HepG2 (cell line): Measurements from ENCODE around the gene MMP8. TPM values are rescaled to one million over a fixed set of nuclear protein-coding genes. Genes with fewer than 3 reads are reported as not detected.
"Not testable (repeated sequence)": the region's sequence is repeated elsewhere in the genome, so short reads cannot be mapped to it uniquely, and the experiment has no call there.

ENCODE experiments used
- ATAC-seq: fragments of 200-7000 bp; cut with Tn5 transposase; 3 replicates; pipeline ENCODE4 v1.9.1; 2020; ENCODE audit warnings: mild to moderate bottlenecking, moderate library complexity
- BruUV-seq: library from RNA; stranded (reverse); fragments of 400-500 nt; replicated peaks from 2 replicates; lab custom pipeline; 2021; lab: Mats Ljungman, UMichigan
- CTCF ChIA-PET: fragments of 300-600 bp; formaldehyde crosslinking; extraction: SDS; loops from one replicate; lab custom pipeline; 2021; ENCODE audit warnings: low total read pairs, inconsistent platforms, low intra/inter-chr PET ratio; lab: Yijun Ruan, JAX
- POLR2A ChIA-PET: fragments of 350-600 bp; sonication (Branson Sonifier 250); formaldehyde crosslinking; loops from one replicate; lab custom pipeline; 2020; ENCODE audit warnings: antibody characterized with exemption, inconsistent platforms; lab: Yijun Ruan, JAX
- DNase-seq: peaks from one replicate; pipeline ENCODE4 v3.0.0-alpha.2; 2015; ENCODE audit warnings: low spot score
- FAIRE-seq: peaks from 3 replicates; lab custom pipeline; 2011; peaks lifted over from hg19 to GRCh38; lab: Jason Lieb, UNC
- H2AFZ ChIP-seq: one replicate; pipeline ENCODE4 v1.6.1; 2011; ENCODE audit warnings: low read length, inconsistent platforms
- H3K27ac ChIP-seq: fragments of 300-600 bp; 3 replicates; pipeline ENCODE4 v1.8.0; 2011; ENCODE audit warnings: mixed run types, mild to moderate bottlenecking, mixed read lengths, low read length, inconsistent platforms; ENCODE audit not compliant: insufficient read depth; ENCODE audit errors: extremely low read length
- H3K27me3 ChIP-seq, 2 experiments: fragments of 200-600 bp in 1 of 2; 2 replicates in 1 of 2; 3 replicates in 1 of 2; pipeline versions ENCODE4 v1.6.0 to v1.8.0; 2011; ENCODE audit warnings: low read length in 2 of 2, mild to moderate bottlenecking in 2 of 2, moderate library complexity in 2 of 2, inconsistent platforms in 1 of 2; ENCODE audit not compliant: insufficient read depth in 2 of 2, control insufficient read depth in 1 of 2
- H3K36me3 ChIP-seq, 2 experiments: fragments of 200-600 bp in 1 of 2; replicated peaks in 1 of 2; 2 replicates in 1 of 2; 3 replicates in 1 of 2; pipeline versions ENCODE4 v1.5.1 to v1.8.0; 2011; ENCODE audit warnings: low read length in 2 of 2, inconsistent platforms in 1 of 2; ENCODE audit not compliant: insufficient read depth in 2 of 2, control insufficient read depth in 1 of 2
- H3K4me1 ChIP-seq: 2 replicates; pipeline ENCODE4 v1.5.1; 2012; ENCODE audit warnings: low read length, inconsistent platforms; ENCODE audit not compliant: insufficient read depth
- H3K4me2 ChIP-seq: 2 replicates; pipeline ENCODE4 v1.6.0; 2011; ENCODE audit warnings: low read depth, low read length, inconsistent platforms
- H3K4me3 ChIP-seq, 3 experiments: fragments of 200-600 bp in 1 of 3; sonication (generic), shearing (Covaris generic) in 1 of 3; replicated peaks in 1 of 3; 2 replicates each; pipeline ENCODE4 v1.5.1; 2011 to 2016; ENCODE audit warnings: low read length in 3 of 3, inconsistent platforms in 2 of 3, low read depth in 2 of 3, mild to moderate bottlenecking in 2 of 3, control low read depth in 1 of 3, mixed read lengths in 1 of 3; ENCODE audit not compliant: insufficient read depth in 1 of 3
- H3K79me2 ChIP-seq: one replicate; pipeline ENCODE4 v1.6.1; 2011; ENCODE audit warnings: low read length, inconsistent platforms; ENCODE audit not compliant: insufficient read depth
- H3K9ac ChIP-seq: 2 replicates; pipeline ENCODE4 v1.6.0; 2011; ENCODE audit warnings: mild to moderate bottlenecking, low read depth, low read length, inconsistent platforms; ENCODE audit not compliant: insufficient read depth
- H3K9me3 ChIP-seq: 2 replicates; pipeline ENCODE4 v1.5.1; 2012; ENCODE audit warnings: mild to moderate bottlenecking, low read length
- H4K20me1 ChIP-seq: 2 replicates; pipeline ENCODE4 v1.6.0; 2011; ENCODE audit warnings: inconsistent platforms, mild to moderate bottlenecking, low read length, moderate library complexity; ENCODE audit not compliant: insufficient read depth
- CREB3 ChIP-seq: sonication (generic); formaldehyde crosslinking; IDR thresholded peaks from 2 replicates; pipeline ENCODE4 v1.5.0; 2020; ENCODE audit warnings: missing genetic modification reagents
- JDP2 ChIP-seq: sonication (generic); formaldehyde crosslinking; IDR thresholded peaks from 2 replicates; pipeline ENCODE4 v1.8.1; 2022; ENCODE audit warnings: missing genetic modification reagents, borderline replicate concordance
- MED13 ChIP-seq: sonication (generic); formaldehyde crosslinking; IDR thresholded peaks from 2 replicates; pipeline ENCODE4 v1.5.0; 2020; ENCODE audit warnings: missing genetic modification reagents
- MIER3 ChIP-seq: IDR thresholded peaks from 2 replicates; pipeline ENCODE4 v1.6.1; 2016; ENCODE audit warnings: missing compliant biosample characterization, borderline replicate concordance
- NFATC3 ChIP-seq: sonication (generic); formaldehyde crosslinking; IDR thresholded peaks from 2 replicates; pipeline ENCODE4 v1.5.1; 2020; ENCODE audit warnings: mild to moderate bottlenecking, missing genetic modification reagents
- NFRKB ChIP-seq: fragments of 450-650 bp; IDR thresholded peaks from 2 replicates; pipeline ENCODE4 v1.6.1; 2017
- SALL2 ChIP-seq: sonication (generic); formaldehyde crosslinking; IDR thresholded peaks from 2 replicates; pipeline ENCODE4 v1.8.1; 2023; ENCODE audit warnings: mild to moderate bottlenecking, missing genetic modification reagents, inconsistent platforms
- ZMYM2 ChIP-seq: sonication (generic); formaldehyde crosslinking; IDR thresholded peaks from 2 replicates; pipeline ENCODE4 v1.8.0; 2022; ENCODE audit warnings: mild to moderate bottlenecking, missing genetic modification reagents
- ZNF317 ChIP-seq: sonication (generic); formaldehyde crosslinking; IDR thresholded peaks from 2 replicates; pipeline ENCODE4 v1.5.0; 2020; ENCODE audit warnings: mild to moderate bottlenecking, missing genetic modification reagents
- ZNF607 ChIP-seq: sonication (generic); formaldehyde crosslinking; IDR thresholded peaks from 2 replicates; pipeline ENCODE4 v1.5.1; 2020; ENCODE audit warnings: missing genetic modification reagents, mild to moderate bottlenecking, borderline replicate concordance
- WGBS: methylation state at CpG from one replicate; pipeline ENCODE4 v1.1.6; 2017; ENCODE audit warnings: low lambda C conversion rate; 5-methylcytosine and 5-hydroxymethylcytosine counted together
- in situ Hi-C: cut with HindIII; loops from 2 replicates; pipeline ENCODE4 v1.10.0; 2017; ENCODE audit warnings: low pct_unique_long_range_greater_than_20kb; ENCODE audit not compliant: extremely low pct_ligation_motif_present
- intact Hi-C: fragments of 100-400 bp; cut with micrococcal nuclease; formaldehyde crosslinking; loops from one replicate; pipeline ENCODE4 v1.10.0; 2022; ENCODE audit not compliant: unreplicated experiment
- polyA plus RNA-seq, 8 experiments: library from polyadenylated mRNA; depleted of rRNA in 3 of 8; stranded (reverse) in 7 of 8; unstranded in 1 of 8; fragments of >200 nt; fragmentation: Illumina TruSeq in 4 of 8; extraction: Trizol in 4 of 8; gene quantifications; 2 replicates each; pipeline versions ENCODE4 v1.2.1 to v1.2.3, GENCODE V29; 2011 to 2016; ENCODE audit warnings: low read depth in 4 of 8, missing spikeins in 1 of 8, mixed read lengths in 1 of 8; ENCODE audit not compliant: insufficient read depth in 1 of 8
- total RNA-seq, 5 experiments: library from RNA; depleted of rRNA; stranded (reverse); fragments of >200 nt; fragmentation: Illumina TruSeq; extraction: Trizol; gene quantifications; 2 replicates each; pipeline ENCODE4 v1.2.3, GENCODE V29; 2016; ENCODE audit warnings: low read depth in 1 of 5
- TF ChIP-seq, protein P1 (sequence below): sonication (generic); formaldehyde crosslinking; IDR thresholded peaks from 2 replicates; pipeline ENCODE4 v1.5.1; 2020; ENCODE audit warnings: mild to moderate bottlenecking, missing genetic modification reagents, moderate library complexity
- TF ChIP-seq, protein P2 (sequence below): sonication (generic); formaldehyde crosslinking; IDR thresholded peaks from 2 replicates; pipeline ENCODE4 v1.4.0; 2020; ENCODE audit warnings: mild to moderate bottlenecking, missing genetic modification reagents

Gene MMP8
- total and polyA plus RNA-seq, 2 of the 13 experiments (the other 11 are each of a cell fraction or from before 2014, with no cell fraction given): not detected

GRCh38 chr11:102746746-102747578, 22.2 kb upstream of the MMP8 start:
- H3K36me3 ChIP-seq, CTCF ChIA-PET, H3K79me2 ChIP-seq, POLR2A ChIA-PET, FAIRE-seq, H3K9me3 ChIP-seq, H3K27ac ChIP-seq, H3K4me1 ChIP-seq, BruUV-seq, H2AFZ ChIP-seq, intact Hi-C loops, ATAC-seq, H3K27me3 ChIP-seq, DNase-seq, H3K9ac ChIP-seq, H4K20me1 ChIP-seq: not testable (repeated sequence)
- in situ Hi-C loops: loop anchor here (25.0 kb wide), 1 partner anchor 190 kb away; no protein-coding TSS in a partner anchor
- Histone ChIP-seq H3K4me3 (peak overlapping the region in 2 of 3 experiments; percentile 31 to 46; a peak in 4 of 6 replicates), H3K4me2 (peak overlapping the region; percentile 61)
- TF ChIP-seq, protein P1, sequence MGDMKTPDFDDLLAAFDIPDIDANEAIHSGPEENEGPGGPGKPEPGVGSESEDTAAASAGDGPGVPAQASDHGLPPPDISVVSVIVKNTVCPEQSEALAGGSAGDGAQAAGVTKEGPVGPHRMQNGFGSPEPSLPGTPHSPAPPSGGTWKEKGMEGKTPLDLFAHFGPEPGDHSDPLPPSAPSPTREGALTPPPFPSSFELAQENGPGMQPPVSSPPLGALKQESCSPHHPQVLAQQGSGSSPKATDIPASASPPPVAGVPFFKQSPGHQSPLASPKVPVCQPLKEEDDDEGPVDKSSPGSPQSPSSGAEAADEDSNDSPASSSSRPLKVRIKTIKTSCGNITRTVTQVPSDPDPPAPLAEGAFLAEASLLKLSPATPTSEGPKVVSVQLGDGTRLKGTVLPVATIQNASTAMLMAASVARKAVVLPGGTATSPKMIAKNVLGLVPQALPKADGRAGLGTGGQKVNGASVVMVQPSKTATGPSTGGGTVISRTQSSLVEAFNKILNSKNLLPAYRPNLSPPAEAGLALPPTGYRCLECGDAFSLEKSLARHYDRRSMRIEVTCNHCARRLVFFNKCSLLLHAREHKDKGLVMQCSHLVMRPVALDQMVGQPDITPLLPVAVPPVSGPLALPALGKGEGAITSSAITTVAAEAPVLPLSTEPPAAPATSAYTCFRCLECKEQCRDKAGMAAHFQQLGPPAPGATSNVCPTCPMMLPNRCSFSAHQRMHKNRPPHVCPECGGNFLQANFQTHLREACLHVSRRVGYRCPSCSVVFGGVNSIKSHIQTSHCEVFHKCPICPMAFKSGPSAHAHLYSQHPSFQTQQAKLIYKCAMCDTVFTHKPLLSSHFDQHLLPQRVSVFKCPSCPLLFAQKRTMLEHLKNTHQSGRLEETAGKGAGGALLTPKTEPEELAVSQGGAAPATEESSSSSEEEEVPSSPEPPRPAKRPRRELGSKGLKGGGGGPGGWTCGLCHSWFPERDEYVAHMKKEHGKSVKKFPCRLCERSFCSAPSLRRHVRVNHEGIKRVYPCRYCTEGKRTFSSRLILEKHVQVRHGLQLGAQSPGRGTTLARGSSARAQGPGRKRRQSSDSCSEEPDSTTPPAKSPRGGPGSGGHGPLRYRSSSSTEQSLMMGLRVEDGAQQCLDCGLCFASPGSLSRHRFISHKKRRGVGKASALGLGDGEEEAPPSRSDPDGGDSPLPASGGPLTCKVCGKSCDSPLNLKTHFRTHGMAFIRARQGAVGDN: peak; percentile 19; the same call in 1 of the 2 replicates
- WGBS: 2% methylated on average over 15 of the region's 32 CpGs

GRCh38 chr11:102734650-102735049, 9.9 kb upstream of the MMP8 start:
- no peak for DNase-seq
- intact Hi-C loops: loop anchor here (10.0 kb wide), 1 partner anchor 320 kb away; no protein-coding TSS in a partner anchor
- Histone ChIP-seq H3K4me2 (no peak overlapping the region), H3K4me3 (no peak overlapping the region)
- POLR2A ChIA-PET: no interaction called here
- BruUV-seq: no TSS peak
- TF ChIP-seq NFATC3 (CRISPR knock-in tag): no peak
- no peak for TF ChIP-seq JDP2
- no peak for TF ChIP-seq NFRKB
- no peak for TF ChIP-seq ZNF317 (CRISPR knock-in tag)
- TF ChIP-seq MED13 (CRISPR knock-in tag): no peak
- TF ChIP-seq, protein P2, sequence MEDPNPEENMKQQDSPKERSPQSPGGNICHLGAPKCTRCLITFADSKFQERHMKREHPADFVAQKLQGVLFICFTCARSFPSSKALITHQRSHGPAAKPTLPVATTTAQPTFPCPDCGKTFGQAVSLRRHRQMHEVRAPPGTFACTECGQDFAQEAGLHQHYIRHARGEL: no peak
- TF ChIP-seq SALL2: no peak
- no peak for TF ChIP-seq MIER3
- no peak for TF ChIP-seq ZNF607 (CRISPR knock-in tag)
- no peak for TF ChIP-seq ZMYM2 (CRISPR knock-in tag)
- TF ChIP-seq CREB3 (CRISPR knock-in tag): no peak
- TF ChIP-seq, all 625 proteins: peak for 0
- Histone ChIP-seq H3K27me3 (no peaks in the 10 kb centered on the region), H3K4me1 (no peaks in the 10 kb centered on the region), H3K27ac (no peak overlapping the region), H4K20me1 (no peaks in the 10 kb centered on the region), H3K9me3 (no peaks in the 10 kb centered on the region), H3K79me2 (no peaks in the 10 kb centered on the region), H2AFZ (no peak overlapping the region), H3K9ac (no peak overlapping the region), H3K36me3 (no peaks in the 10 kb centered on the region)
- in situ Hi-C loops: loop anchor here (25.0 kb wide), 1 partner anchor 203 kb away; no protein-coding TSS in a partner anchor
- CTCF ChIA-PET: no interaction called here
- no peak for ATAC-seq
- no peak for FAIRE-seq
